Right lung (tissue), 5 donors: Measurements from ENCODE around the gene LIG4. TPM values are rescaled to one million over a fixed set of nuclear protein-coding genes. Genes with fewer than 3 reads are reported as not detected.

ENCODE experiments used
- DNase-seq, 2 donors: peaks; one replicate each; pipeline ENCODE4 v3.0.0-alpha.2; 2013
- polyA plus RNA-seq, 5 donors: library from polyadenylated mRNA; unstranded; fragments of 120-200 nt; gene quantifications; one replicate each; pipeline versions ENCODE4 v1.2.1 to v1.2.3, GENCODE V29; 2013; ENCODE audit warnings: inconsistent platforms in 1 of 5, low replicate concordance in 1 of 5; ENCODE audit not compliant: insufficient read length in 5 of 5, insufficient read depth in 1 of 5

The LIG4 gene
- polyA plus RNA-seq, 5 donors, result 8.8 to 15.0 (median 13.5) TPM

DNA sequence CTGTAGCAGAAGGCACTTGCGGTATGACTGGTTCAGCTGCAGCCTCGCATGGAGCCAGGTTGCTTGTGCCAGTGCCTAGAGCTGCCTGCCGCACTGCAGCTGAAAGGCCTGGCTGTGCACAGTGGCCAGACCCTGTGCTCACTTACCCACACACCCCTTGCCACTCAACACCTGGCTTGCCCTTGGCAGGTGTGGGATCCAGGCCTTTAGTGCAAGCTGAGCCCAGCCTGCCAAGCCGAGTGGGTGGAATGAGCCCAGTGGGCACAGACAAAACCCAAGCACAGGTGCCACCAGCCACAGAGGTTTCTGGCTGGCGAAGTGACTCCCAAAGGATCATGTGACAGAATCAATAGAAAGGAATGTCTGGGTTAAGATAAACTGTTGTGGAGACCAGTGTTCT is 19.5 kb downstream of the LIG4 start:
- DNase-seq, result no peak

DNA sequence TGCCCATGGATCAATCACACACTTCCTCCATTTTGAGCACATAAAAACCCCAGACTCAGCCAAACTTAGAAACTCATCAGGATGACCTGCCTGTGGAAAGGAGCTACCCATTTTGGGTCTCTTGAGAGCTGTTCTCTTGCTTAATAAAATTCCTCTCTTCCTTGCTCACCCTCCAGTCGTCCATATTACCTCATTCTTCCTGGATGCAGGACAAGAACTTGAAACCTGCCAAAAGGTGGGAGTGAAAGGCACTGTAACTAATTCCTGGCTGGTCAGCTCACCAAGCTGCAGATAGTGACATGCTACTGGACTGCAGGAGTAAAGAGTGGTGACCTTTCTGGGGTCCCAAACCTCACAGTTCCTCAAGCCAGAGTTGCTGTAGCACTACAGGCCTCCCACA is 20.2 kb downstream of the LIG4 start:
- no peak for DNase-seq

DNA sequence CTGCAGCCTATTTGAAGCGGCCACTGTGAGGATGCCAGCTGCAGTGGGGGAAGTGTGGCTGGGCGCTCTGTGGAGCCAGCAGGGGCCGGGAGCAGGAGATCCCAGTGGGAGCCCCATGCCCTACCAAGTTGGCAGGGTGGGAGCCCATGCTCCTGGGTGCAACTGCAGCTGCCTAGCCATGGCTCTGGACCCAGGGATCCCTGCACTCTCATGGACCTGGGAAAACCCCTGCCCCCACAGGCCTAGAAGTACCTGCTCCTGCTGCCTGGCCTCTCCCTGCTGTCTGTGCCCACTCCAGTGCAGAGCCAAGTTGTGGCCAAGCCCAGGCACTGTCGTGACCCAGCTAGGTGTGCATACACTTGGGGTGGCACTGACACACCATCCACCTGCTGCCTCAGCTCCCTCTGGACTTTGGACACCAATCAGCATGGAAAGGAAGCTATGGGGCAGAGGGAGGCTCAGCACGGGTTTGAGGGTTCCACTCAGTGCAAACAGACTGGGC is 20.9 kb downstream of the LIG4 start:
- DNase-seq, result no peak

DNA sequence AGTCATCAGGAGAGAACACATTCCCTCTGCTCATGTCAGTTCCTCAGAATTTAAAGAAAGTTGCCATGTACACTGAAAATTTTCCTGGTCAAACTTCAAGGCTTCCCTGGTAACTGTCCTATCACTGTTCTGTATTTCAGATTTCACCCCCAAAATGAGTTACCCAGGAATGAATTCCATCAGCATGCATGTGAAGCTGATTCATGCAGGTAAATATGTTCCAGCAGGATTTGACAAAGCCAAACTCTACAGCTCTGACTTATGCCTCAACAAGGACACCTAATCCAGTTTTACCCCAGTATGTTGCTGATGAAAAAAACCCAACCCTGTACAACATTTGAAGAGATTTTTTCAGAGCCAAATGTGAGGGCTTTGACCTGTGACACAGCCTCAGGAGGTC is 21.5 kb downstream of the LIG4 start:
- no peak for DNase-seq

- DNase-seq, result no peak
These were observed 24.4 kb downstream of the LIG4 start for GRCh38 chr13:108190897-108191296.

GRCh38 chr13:108188260-108188659 is 27.1 kb downstream of the LIG4 start:
- DNase-seq, result no peak

DNA sequence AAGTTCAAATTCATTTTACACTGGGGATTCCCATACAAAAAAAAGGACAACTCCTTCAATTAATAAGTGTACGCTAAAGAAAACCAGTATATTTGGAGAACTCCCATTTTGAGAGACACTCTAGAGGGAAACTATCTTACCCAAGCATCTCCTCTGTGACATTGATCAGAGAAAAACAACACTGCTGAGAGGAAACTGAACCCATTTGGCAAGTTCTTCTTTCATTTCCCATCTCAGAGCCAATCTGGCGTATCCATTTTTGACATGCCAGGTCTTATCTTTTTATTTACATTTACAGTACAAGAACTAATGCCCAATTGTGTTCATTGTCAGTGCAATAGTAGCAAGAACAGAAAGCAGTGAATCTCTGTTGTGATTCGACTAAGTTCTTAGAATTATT is 30.1 kb downstream of the LIG4 start:
- DNase-seq, result no peak

- no peak for DNase-seq
These were observed 32.7 kb downstream of the LIG4 start for GRCh38 chr13:108182652-108183051.

DNA sequence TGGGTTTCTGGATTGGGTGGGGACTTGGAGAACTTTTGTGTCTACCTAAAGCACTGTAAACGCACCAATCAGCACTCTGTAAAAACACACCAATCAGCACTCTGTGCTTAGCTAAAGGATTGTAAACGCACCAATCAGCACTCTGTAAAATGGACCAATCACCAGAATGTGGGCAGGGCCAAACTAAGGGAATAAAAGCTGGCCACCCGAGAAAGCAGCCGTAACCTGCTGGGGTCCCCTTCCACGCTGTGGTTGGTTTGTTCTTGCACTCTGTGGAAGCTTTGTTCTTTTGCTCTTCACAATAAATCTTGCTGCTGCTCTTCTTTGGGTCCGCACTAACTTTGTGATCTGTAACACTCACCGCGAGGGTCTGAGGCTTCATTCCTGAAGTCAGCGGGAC is 37.3 kb downstream of the LIG4 start:
- no peak for DNase-seq

GRCh38 chr13:108176685-108177274 is 38.6 kb downstream of the LIG4 start:
- no peak for DNase-seq

GRCh38 chr13:108168929-108169328 is 46.4 kb downstream of the LIG4 start:
- no peak for DNase-seq

DNA sequence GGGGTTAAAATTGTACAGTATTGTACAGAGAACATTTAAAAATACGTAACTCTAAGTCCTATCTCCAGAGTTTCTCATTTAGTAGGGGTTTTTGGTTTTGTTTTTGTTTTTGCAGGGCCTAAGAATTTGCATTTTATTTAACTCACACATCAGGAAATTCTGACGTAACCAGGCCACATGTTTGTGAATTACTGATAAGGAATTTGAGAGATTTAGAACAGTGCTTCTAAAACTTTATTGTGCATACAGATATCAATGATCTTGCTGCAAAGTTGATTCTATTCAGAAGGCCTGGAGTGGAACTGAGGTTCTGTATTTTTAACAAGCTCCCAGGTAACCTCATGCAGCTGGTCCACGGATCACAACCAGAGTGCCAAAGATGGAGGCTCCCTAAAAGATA is 49.3 kb downstream of the LIG4 start:
- no peak for DNase-seq

DNA sequence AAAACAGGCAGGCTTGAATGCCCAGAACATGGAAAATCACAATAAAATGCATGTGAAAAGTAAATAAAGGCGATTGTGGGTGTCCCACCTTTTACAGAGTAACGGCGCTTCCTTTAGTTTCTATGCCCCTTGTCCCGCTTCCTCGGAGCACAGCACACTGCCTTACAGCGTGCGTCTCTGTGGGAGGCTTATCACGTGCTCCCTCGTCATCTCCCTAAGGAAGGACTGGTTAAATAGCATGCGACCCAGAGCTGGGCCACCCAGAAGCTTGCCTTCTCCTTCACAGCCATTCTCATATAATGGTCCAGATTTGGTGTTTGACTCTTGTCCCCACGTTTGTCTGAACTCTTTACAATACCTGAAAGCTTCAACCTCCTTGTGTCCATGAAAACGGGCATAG is 56.6 kb downstream of the LIG4 start:
- no peak for DNase-seq

Other genes with a start within 250 kb of the LIG4 start
- 10 to 100 TPM; 10.5 to 17.9 (median 14.2) TPM for gene ABHD13, start 2.9 kb upstream of the LIG4 start, polyA plus RNA-seq
- 1 to 10 TPM; 4.8 to 7.6 (median 6.0) TPM for gene TNFSF13B, start 54.2 kb upstream of the LIG4 start, polyA plus RNA-seq